Left lung (tissue), 10 donors: ENCODE results near the gene AP4B1. TPM values are rescaled to one million over a fixed set of nuclear protein-coding genes. Genes with fewer than 3 reads are reported as not detected.
A peak's percentile ranks its signal among the peaks of the same experiment; 100 is the strongest.

ENCODE experiments used
- ATAC-seq: fragments of 200-7000 bp; cut with Tn5 transposase; one replicate; pipeline ENCODE4 v1.9.1; 2020; ENCODE audit warnings: moderate library complexity
- DNase-seq, 4 donors: peaks; one replicate each; pipeline ENCODE4 v3.0.0-alpha.2; 2013 to 2020
- H3K27ac ChIP-seq, 2 donors: fragments of 200-600 bp; sonication (generic) in 1 of 2; one replicate each; pipeline versions ENCODE4 v1.5.0 to v1.8.0; 2020 to 2021
- H3K27me3 ChIP-seq, 2 donors: fragments of 200-600 bp; sonication (generic) in 1 of 2; one replicate each; pipeline versions ENCODE4 v1.5.0 to v1.8.0; 2020 to 2021
- H3K36me3 ChIP-seq, 2 donors: fragments of 200-600 bp; sonication (generic) in 1 of 2; one replicate each; pipeline versions ENCODE4 v1.5.0 to v1.8.0; 2020 to 2021
- H3K4me1 ChIP-seq, 2 donors: fragments of 200-600 bp; one replicate each; pipeline ENCODE4 v1.8.0; 2021
- H3K4me3 ChIP-seq, 2 donors: fragments of 200-600 bp; sonication (generic) in 1 of 2; one replicate each; pipeline versions ENCODE4 v1.5.0 to v1.8.0; 2020 to 2021; ENCODE audit warnings: mild to moderate bottlenecking in 1 of 2
- H3K9me3 ChIP-seq, 2 donors: fragments of 200-600 bp; sonication (generic) in 1 of 2; one replicate each; pipeline versions ENCODE4 v1.5.0 to v1.8.0; 2020 to 2021
- intact Hi-C, 2 donors: fragments of 100-400 bp; cut with DNase I; formaldehyde crosslinking; loops; one replicate each; pipeline versions ENCODE4 v1.11.2 to v1.14.2; 2022
- polyA plus RNA-seq, 6 donors: library from polyadenylated mRNA; unstranded; fragments of 120-200 nt; gene quantifications; one replicate each; pipeline ENCODE4 v1.2.1, GENCODE V29; 2013; ENCODE audit not compliant: insufficient read length in 6 of 6
- total RNA-seq, 2 donors: library from RNA; stranded (reverse); fragmentation: NEBNext Ultra II Directional; extraction: Animal tissue kit (Norgen Biotek cat#: 25700); gene quantifications; one replicate each; pipeline ENCODE4 v1.2.1, GENCODE V29; 2021
- TF ChIP-seq, protein P1 (sequence below), 2 donors: fragments of 200-600 bp; sonication (generic) in 1 of 2; IDR thresholded peaks; one replicate each; pipeline versions ENCODE4 v1.5.0 to v1.8.0; 2021; ENCODE audit warnings: antibody characterized with exemption in 2 of 2
- donor health status: DM: no; HTN: yes; CAD: no.
- donor health status: DM: no; HTN: no; CAD: no.

Gene AP4B1
- total and polyA plus RNA-seq, 8 donors = 15.4 to 65.1 (median 54.6) TPM

GRCh38 chr1:113850127-113850796 lies 54.3 kb downstream of the AP4B1 start:
- H3K27ac ChIP-seq = peak overlapping the region in 1 of 2 donors; percentile 1
- H3K27me3 ChIP-seq = no peaks in the 10 kb centered on the region
- intact Hi-C loops = no loop called here
- TF ChIP-seq, protein P1, sequence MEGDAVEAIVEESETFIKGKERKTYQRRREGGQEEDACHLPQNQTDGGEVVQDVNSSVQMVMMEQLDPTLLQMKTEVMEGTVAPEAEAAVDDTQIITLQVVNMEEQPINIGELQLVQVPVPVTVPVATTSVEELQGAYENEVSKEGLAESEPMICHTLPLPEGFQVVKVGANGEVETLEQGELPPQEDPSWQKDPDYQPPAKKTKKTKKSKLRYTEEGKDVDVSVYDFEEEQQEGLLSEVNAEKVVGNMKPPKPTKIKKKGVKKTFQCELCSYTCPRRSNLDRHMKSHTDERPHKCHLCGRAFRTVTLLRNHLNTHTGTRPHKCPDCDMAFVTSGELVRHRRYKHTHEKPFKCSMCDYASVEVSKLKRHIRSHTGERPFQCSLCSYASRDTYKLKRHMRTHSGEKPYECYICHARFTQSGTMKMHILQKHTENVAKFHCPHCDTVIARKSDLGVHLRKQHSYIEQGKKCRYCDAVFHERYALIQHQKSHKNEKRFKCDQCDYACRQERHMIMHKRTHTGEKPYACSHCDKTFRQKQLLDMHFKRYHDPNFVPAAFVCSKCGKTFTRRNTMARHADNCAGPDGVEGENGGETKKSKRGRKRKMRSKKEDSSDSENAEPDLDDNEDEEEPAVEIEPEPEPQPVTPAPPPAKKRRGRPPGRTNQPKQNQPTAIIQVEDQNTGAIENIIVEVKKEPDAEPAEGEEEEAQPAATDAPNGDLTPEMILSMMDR (IDR thresholded peaks at IDR 0.05) = no peak
- H3K9me3 ChIP-seq = no peaks in the 10 kb centered on the region
- peaks cover 0 to 9% of the 10 kb centered on the region in 2 donors for H3K4me1 ChIP-seq
- no peak for DNase-seq
- H3K4me3 ChIP-seq = no peak overlapping the region
- H3K36me3 ChIP-seq = no peaks in the 10 kb centered on the region
- no peak for ATAC-seq

GRCh38 chr1:113849072-113849471 lies 55.5 kb downstream of the AP4B1 start:
- H3K9me3 ChIP-seq = no peaks in the 10 kb centered on the region
- ATAC-seq (no peak), DNase-seq (no peak)
- no peak overlapping the region for H3K27ac ChIP-seq
- no peak overlapping the region for H3K4me3 ChIP-seq
- H3K36me3 ChIP-seq = no peaks in the 10 kb centered on the region
- H3K4me1 ChIP-seq = peaks cover 0 to 9% of the 10 kb centered on the region in 2 donors
- intact Hi-C loops = loop anchor here in 1 of 2 donors (5.0 kb wide), 1 partner anchor 53 kb away; the partner anchor contains the start of gene AP4B1
- TF ChIP-seq, protein P1 (IDR thresholded peaks at IDR 0.05) = no peak
- no peaks in the 10 kb centered on the region for H3K27me3 ChIP-seq

DNA sequence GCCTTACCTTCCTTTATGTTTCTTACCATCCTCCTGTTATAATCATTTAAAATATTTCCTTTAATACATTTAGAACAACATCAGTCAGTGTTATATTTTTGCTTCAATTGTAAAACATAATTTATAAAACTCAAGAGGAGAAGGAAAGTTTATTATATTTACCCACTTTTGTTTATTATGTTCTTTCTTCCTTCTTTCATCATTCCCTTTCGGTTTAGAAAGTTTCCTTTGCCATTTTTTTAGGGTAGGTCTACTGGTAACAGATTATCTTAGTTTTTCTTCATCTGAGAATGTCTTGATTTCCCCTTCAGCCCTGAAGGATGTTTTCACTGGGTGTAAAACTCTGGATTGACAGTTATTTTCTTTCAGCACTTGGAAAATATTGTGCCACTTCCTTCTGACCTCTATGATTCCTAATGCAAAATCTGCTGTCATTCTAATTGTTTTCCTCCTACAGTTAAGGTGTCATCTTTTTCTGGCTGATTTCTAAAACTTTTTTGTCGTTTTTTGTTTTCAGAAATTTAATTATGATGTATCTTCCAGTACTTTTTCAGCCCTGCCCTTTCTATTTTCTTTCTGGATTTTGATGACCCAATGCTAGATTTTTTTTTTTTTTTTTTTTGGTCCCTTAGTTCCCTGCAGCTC lies 58.1 kb downstream of the AP4B1 start:
- no peak for ATAC-seq
- TF ChIP-seq, protein P1 (IDR thresholded peaks at IDR 0.05) = no peak
- Histone ChIP-seq H3K4me1 (peaks cover 0 to 9% of the 10 kb centered on the region in 2 donors), H3K27me3 (no peaks in the 10 kb centered on the region), H3K4me3 (no peak overlapping the region), H3K27ac (no peak overlapping the region), H3K9me3 (no peaks in the 10 kb centered on the region), H3K36me3 (no peaks in the 10 kb centered on the region)
- no peak for DNase-seq
- intact Hi-C loops = loop anchor here in 1 of 2 donors (5.0 kb wide), 1 partner anchor 56 kb away; the partner anchor contains the start of gene AP4B1

Other genes with a start within 250 kb of the AP4B1 start
- 10 to 100 TPM; 25.7 to 36.1 TPM for gene PHTF1, start 145.3 kb downstream of the AP4B1 start, total RNA-seq
- 10 to 100 TPM; 20.0 to 23.8 (median 22.1) TPM for gene PHTF1, start 145.3 kb downstream of the AP4B1 start, polyA plus RNA-seq
- gene RSBN1, start 92.3 kb downstream of the AP4B1 start, total RNA-seq = 10 to 100 TPM; 15.6 to 19.5 TPM
- 10 to 100 TPM; 22.8 to 26.8 (median 24.2) TPM for gene RSBN1, start 92.3 kb downstream of the AP4B1 start, polyA plus RNA-seq
- gene PTPN22, start 33.1 kb downstream of the AP4B1 start, total RNA-seq = 10 to 100 TPM in 1 of 2 donors, 1 to 10 TPM in 1; 5.6 to 10.0 TPM
- gene PTPN22, start 33.1 kb downstream of the AP4B1 start, polyA plus RNA-seq = 1 to 10 TPM in 2 of 6 donors, under 1 TPM in 4; 0.62 to 1.0 (median 0.83) TPM
- 1 to 10 TPM; 2.2 to 2.3 TPM for gene BCL2L15, start 17.2 kb downstream of the AP4B1 start, total RNA-seq
- 1 to 10 TPM in 5 of 6 donors, under 1 TPM in 1; 0.91 to 2.7 (median 1.1) TPM for gene BCL2L15, start 17.2 kb downstream of the AP4B1 start, polyA plus RNA-seq
- 1 to 10 TPM; 7.3 to 9.1 TPM for gene DCLRE1B, start 527 bp upstream of the AP4B1 start, total RNA-seq
- gene DCLRE1B, start 527 bp upstream of the AP4B1 start, polyA plus RNA-seq = 10 to 100 TPM in 3 of 6 donors, 1 to 10 TPM in 3; 8.5 to 11.9 (median 10.2) TPM
- 10 to 100 TPM; 61.1 to 77.4 TPM for gene HIPK1, start 24.5 kb upstream of the AP4B1 start, total RNA-seq
- gene HIPK1, start 24.5 kb upstream of the AP4B1 start, polyA plus RNA-seq = 10 to 100 TPM; 38.7 to 49.7 (median 43.0) TPM
- 10 to 100 TPM; 53.8 to 74.2 TPM for gene OLFML3, start 74.7 kb upstream of the AP4B1 start, total RNA-seq
- gene OLFML3, start 74.7 kb upstream of the AP4B1 start, polyA plus RNA-seq = 100 to 1,000 TPM; 229 to 291 (median 273) TPM
- gene SYT6, start 249.1 kb upstream of the AP4B1 start, total RNA-seq = not detected
- gene SYT6, start 249.1 kb upstream of the AP4B1 start, polyA plus RNA-seq = 10 to 100 TPM; 10.9 to 21.9 (median 12.6) TPM